Cerebellar cortex (tissue), 1 donor: Measurements from ENCODE around the gene PVALB.

Source experiments
- DNase-seq: peaks from one replicate; pipeline ENCODE4 v3.0.0-alpha.2; 2015; ENCODE audit warnings: low spot score

The PVALB gene

GRCh38 chr22:36772451-36772850, 44.4 kb downstream of the PVALB start:
- DNase-seq = no peak

- no peak for DNase-seq
Measured at GRCh38 chr22:36771356-36772063, 45.3 kb downstream of the PVALB start.

GRCh38 chr22:36770513-36771231, 46.2 kb downstream of the PVALB start:
- DNase-seq = no peak

- DNase-seq = no peak
Measured at GRCh38 chr22:36769541-36770512, 47.0 kb downstream of the PVALB start.

GRCh38 chr22:36768616-36769015, 48.2 kb downstream of the PVALB start:
- no peak for DNase-seq

GRCh38 chr22:36768141-36768540, 48.7 kb downstream of the PVALB start:
- no peak for DNase-seq

- DNase-seq = no peak
Measured at GRCh38 chr22:36767035-36767775, 49.6 kb downstream of the PVALB start.

- no peak for DNase-seq
Measured at GRCh38 chr22:36765943-36766450, 50.8 kb downstream of the PVALB start.

GRCh38 chr22:36765131-36765942, 51.5 kb downstream of the PVALB start:
- no peak for DNase-seq

- DNase-seq = no peak
Measured at GRCh38 chr22:36764641-36765040, 52.2 kb downstream of the PVALB start.

- no peak for DNase-seq
Measured at GRCh38 chr22:36764060-36764459, 52.8 kb downstream of the PVALB start.

- DNase-seq = no peak
Measured at GRCh38 chr22:36763576-36763975, 53.3 kb downstream of the PVALB start.

GRCh38 chr22:36762687-36763260, 54.1 kb downstream of the PVALB start:
- no peak for DNase-seq

GRCh38 chr22:36761553-36762240, 55.1 kb downstream of the PVALB start:
- DNase-seq = no peak

GRCh38 chr22:36760786-36761185, 56.0 kb downstream of the PVALB start:
- DNase-seq = no peak

GRCh38 chr22:36759481-36760159, 57.2 kb downstream of the PVALB start:
- DNase-seq = no peak

GRCh38 chr22:36758792-36759271, 58.0 kb downstream of the PVALB start:
- DNase-seq = no peak

- peak; percentile 59 for DNase-seq
Measured at GRCh38 chr22:36757668-36758211, 59.1 kb downstream of the PVALB start.
